Neutrophil (primary cell): ENCODE data around the gene OR1F1.
"Not testable (repeated sequence)": the region's sequence is repeated elsewhere in the genome, so short reads cannot be mapped to it uniquely, and the experiment has no call there.

ENCODE experiments used
- H3K27ac ChIP-seq: fragments of 200-600 bp; sonication (generic); 2 replicates; pipeline ENCODE4 v1.5.1; 2016; ENCODE audit warnings: mild to moderate bottlenecking, moderate library complexity
- H3K27me3 ChIP-seq: fragments of 200-600 bp; sonication (generic); 2 replicates; pipeline ENCODE4 v1.6.0; 2016; ENCODE audit warnings: mild to moderate bottlenecking
- H3K36me3 ChIP-seq: fragments of 200-600 bp; sonication (generic); 2 replicates; pipeline ENCODE4 v1.5.1; 2017
- H3K4me1 ChIP-seq, 2 experiments: fragments of 200-600 bp in 1 of 2; sonication (generic) in 1 of 2; 1 replicate in 1 of 2; 2 replicates in 1 of 2; pipeline versions ENCODE4 v1.5.1 to v1.6.1; 2013 to 2016; ENCODE audit warnings: low read depth in 1 of 2, low read length in 1 of 2, mild to moderate bottlenecking in 1 of 2, moderate library complexity in 1 of 2; ENCODE audit not compliant: control insufficient read depth in 1 of 2, insufficient read depth in 1 of 2
- H3K4me3 ChIP-seq, 2 experiments: fragments of 200-600 bp in 1 of 2; sonication (generic) in 1 of 2; 1 replicate in 1 of 2; 2 replicates in 1 of 2; pipeline ENCODE4 v1.5.1; 2013 to 2016; ENCODE audit warnings: low read depth in 1 of 2, low read length in 1 of 2, mild to moderate bottlenecking in 1 of 2, moderate library complexity in 1 of 2
- H3K9me3 ChIP-seq: fragments of 200-600 bp; sonication (generic); 2 replicates; pipeline ENCODE4 v1.5.1; 2016
- CTCF ChIP-seq: fragments of 200-600 bp; sonication (generic); IDR thresholded peaks from 2 replicates; pipeline ENCODE4 v1.5.1; 2016; ENCODE audit warnings: antibody characterized with exemption

Gene OR1F1

GRCh38 chr16:3187798-3188674 is at the start of gene OR1F1:
OR1F1 (plus strand) TSS chr16:3188204.
- Histone ChIP-seq H3K27ac (no peak within 1 kb of the TSS), H3K4me1 (peaks cover 17 to 26% of the 10 kb centered on the region in 2 experiments), H3K9me3 (peaks cover 3% of the 10 kb centered on the region), H3K36me3 (no peaks in the 10 kb centered on the region), H3K27me3 (peaks cover 100% of the 10 kb centered on the region), H3K4me3 (no peak within 1 kb of the TSS)
- no peak for TF ChIP-seq CTCF

GRCh38 chr16:3138342-3138741 is 49.7 kb upstream of the OR1F1 start:
- TF ChIP-seq CTCF = no peak
- no peaks in the 10 kb centered on the region for H3K9me3 ChIP-seq
- H3K27me3 ChIP-seq = no peaks in the 10 kb centered on the region
- no peak overlapping the region for H3K27ac ChIP-seq
- H3K36me3 ChIP-seq = peaks cover 64% of the 10 kb centered on the region
- no peak overlapping the region for H3K4me3 ChIP-seq
- peaks cover 22 to 23% of the 10 kb centered on the region in 2 experiments for H3K4me1 ChIP-seq

- no peaks in the 10 kb centered on the region for H3K9me3 ChIP-seq
These were observed 49.1 kb upstream of the OR1F1 start for GRCh38 chr16:3138823-3139426.

GRCh38 chr16:3139561-3139960 is 48.4 kb upstream of the OR1F1 start:
- Histone ChIP-seq H3K4me1 (peaks cover 12% of the 10 kb centered on the region in 2 experiments), H3K36me3 (peaks cover 64% of the 10 kb centered on the region)
- H3K4me3 ChIP-seq, H3K27me3 ChIP-seq, H3K27ac ChIP-seq, H3K9me3 ChIP-seq: not testable (repeated sequence)

More at GRCh38 chr16:3138823-3139426, 49.1 kb upstream of the OR1F1 start:
- Histone ChIP-seq H3K4me1 (peaks cover 16 to 17% of the 10 kb centered on the region in 2 experiments), H3K4me3 (no peak overlapping the region), H3K36me3 (peaks cover 64% of the 10 kb centered on the region), H3K27me3 (no peaks in the 10 kb centered on the region), H3K27ac (no peak overlapping the region)
- TF ChIP-seq CTCF = no peak

GRCh38 chr16:3140603-3141427 is 47.2 kb upstream of the OR1F1 start:
- peaks cover 64% of the 10 kb centered on the region for H3K36me3 ChIP-seq
- H3K4me1 ChIP-seq = peaks cover 4 to 5% of the 10 kb centered on the region in 2 experiments
- no peak overlapping the region for H3K27ac ChIP-seq
- no peaks in the 10 kb centered on the region for H3K27me3 ChIP-seq
- no peaks in the 10 kb centered on the region for H3K9me3 ChIP-seq
- no peak for TF ChIP-seq CTCF
- H3K4me3 ChIP-seq = no peak overlapping the region
